MM.1S (cell line): Measurements from ENCODE around the gene RBM25.

Experiments used
- DNase-seq: peaks from one replicate; pipeline ENCODE4 v3.0.0-alpha.2; 2015
- H2AFZ ChIP-seq: fragments of 300-600 bp; sonication (generic); 2 replicates; pipeline ENCODE4 v1.6.0; 2016; ENCODE audit warnings: antibody characterized with exemption, low read length
- H3F3A ChIP-seq: fragments of 300-600 bp; sonication (generic); 2 replicates; pipeline ENCODE4 v1.6.1; 2016; ENCODE audit warnings: mild to moderate bottlenecking, antibody characterized with exemption, low read length, moderate library complexity, mixed read lengths; ENCODE audit not compliant: insufficient read depth
- H3K27ac ChIP-seq: fragments of 300-600 bp; sonication (generic); 2 replicates; pipeline ENCODE4 v1.5.1; 2016; ENCODE audit warnings: mild to moderate bottlenecking, low read length
- H3K27me3 ChIP-seq: fragments of 300-600 bp; sonication (generic); replicated peaks from 2 replicates; pipeline ENCODE4 v1.6.0; 2016; ENCODE audit warnings: low read length; ENCODE audit not compliant: insufficient read depth
- H3K36me3 ChIP-seq: fragments of 300-600 bp; sonication (generic); replicated peaks from 2 replicates; pipeline ENCODE4 v1.6.1; 2016; ENCODE audit warnings: mild to moderate bottlenecking, low read length, mixed read lengths; ENCODE audit not compliant: insufficient read depth
- H3K4me1 ChIP-seq: fragments of 300-600 bp; sonication (generic); 2 replicates; pipeline ENCODE4 v1.6.1; 2016; ENCODE audit warnings: low read length, mixed read lengths
- H3K4me2 ChIP-seq: fragments of 300-600 bp; sonication (generic); 2 replicates; pipeline ENCODE4 v1.6.0; 2016; ENCODE audit warnings: low read depth, low read length
- H3K4me3 ChIP-seq: fragments of 300-600 bp; sonication (generic); 2 replicates; pipeline ENCODE4 v1.5.1; 2016; ENCODE audit warnings: low read length, mixed read lengths
- H3K79me2 ChIP-seq: fragments of 300-600 bp; sonication (generic); 2 replicates; pipeline ENCODE4 v1.6.1; 2016; ENCODE audit warnings: mixed run types, low read length, mixed read lengths
- H3K9ac ChIP-seq: fragments of 300-600 bp; sonication (generic); 2 replicates; pipeline ENCODE4 v1.6.1; 2016; ENCODE audit warnings: low read length, mixed read lengths
- H3K9me2 ChIP-seq: fragments of 300-600 bp; sonication (generic); replicated peaks from 2 replicates; pipeline ENCODE4 v1.6.1; 2016; ENCODE audit warnings: mild to moderate bottlenecking, low read length, mixed read lengths; ENCODE audit not compliant: insufficient read depth
- H3K9me3 ChIP-seq: fragments of 300-600 bp; sonication (generic); replicated peaks from 2 replicates; pipeline ENCODE4 v1.6.1; 2016; ENCODE audit warnings: mild to moderate bottlenecking, low read length, mixed read lengths; ENCODE audit not compliant: insufficient read depth
- H4K20me1 ChIP-seq: fragments of 300-600 bp; sonication (generic); 2 replicates; pipeline ENCODE4 v1.6.1; 2016; ENCODE audit warnings: mild to moderate bottlenecking, low read length, moderate library complexity, mixed read lengths; ENCODE audit not compliant: insufficient read depth
- CTCF ChIP-seq: fragments of 300-600 bp; sonication (generic); IDR thresholded peaks from 2 replicates; pipeline ENCODE4 v1.5.1; 2016; ENCODE audit warnings: antibody characterized with exemption, low read length, mixed read lengths
- EZH2 ChIP-seq: fragments of 300-600 bp; sonication (generic); optimal IDR thresholded peaks from 2 replicates; pipeline ENCODE3; 2017; ENCODE audit warnings: low read depth, mild to moderate bottlenecking, antibody characterized with exemption, low read length, mixed read lengths
- EZH2phosphoT487 ChIP-seq: fragments of 300-600 bp; sonication (generic); IDR thresholded peaks from 2 replicates; pipeline ENCODE4 v1.6.1; 2018; ENCODE audit warnings: antibody characterized with exemption, low read length

The RBM25 gene

GRCh38 chr14:73124180-73124894, 66.0 kb downstream of the RBM25 start:
- TF ChIP-seq EZH2phosphoT487, result no peak
- no peak for TF ChIP-seq EZH2
- no peak for TF ChIP-seq CTCF
- Histone ChIP-seq H3K9ac (no peak overlapping the region), H3F3A (no peaks in the 10 kb centered on the region), H3K9me3 (no peaks in the 10 kb centered on the region), H4K20me1 (no peaks in the 10 kb centered on the region), H3K27me3 (no peaks in the 10 kb centered on the region), H3K4me1 (no peaks in the 10 kb centered on the region), H3K9me2 (no peaks in the 10 kb centered on the region), H3K36me3 (no peaks in the 10 kb centered on the region), H3K4me2 (no peak overlapping the region), H3K27ac (no peak overlapping the region), H2AFZ (no peak overlapping the region), H3K4me3 (no peak overlapping the region), H3K79me2 (no peaks in the 10 kb centered on the region)
- no peak for DNase-seq

- Histone ChIP-seq H3K9ac (no peak overlapping the region), H2AFZ (no peak overlapping the region), H3K4me3 (no peak overlapping the region), H3K27me3 (no peaks in the 10 kb centered on the region), H3F3A (no peaks in the 10 kb centered on the region), H3K9me2 (no peaks in the 10 kb centered on the region), H3K79me2 (no peaks in the 10 kb centered on the region), H4K20me1 (no peaks in the 10 kb centered on the region), H3K9me3 (no peaks in the 10 kb centered on the region), H3K4me1 (no peaks in the 10 kb centered on the region), H3K36me3 (no peaks in the 10 kb centered on the region), H3K27ac (no peak overlapping the region), H3K4me2 (no peak overlapping the region)
- no peak for DNase-seq
- TF ChIP-seq EZH2phosphoT487 (no peak), CTCF (no peak), EZH2 (no peak)
Observed at GRCh38 chr14:73125169-73125588, 66.8 kb downstream of the RBM25 start.

- no peaks in the 10 kb centered on the region for H4K20me1 ChIP-seq
- H2AFZ ChIP-seq, result no peak overlapping the region
- H3K4me2 ChIP-seq, result no peak overlapping the region
- no peaks in the 10 kb centered on the region for H3F3A ChIP-seq
- TF ChIP-seq CTCF (no peak), EZH2phosphoT487 (no peak), EZH2 (no peak)
- H3K27ac ChIP-seq, result no peak overlapping the region
- no peaks in the 10 kb centered on the region for H3K9me2 ChIP-seq
- no peak for DNase-seq
- H3K79me2 ChIP-seq, result no peaks in the 10 kb centered on the region
- no peak overlapping the region for H3K9ac ChIP-seq
- H3K4me3 ChIP-seq, result no peak overlapping the region
- H3K36me3 ChIP-seq, result no peaks in the 10 kb centered on the region
- no peaks in the 10 kb centered on the region for H3K27me3 ChIP-seq
- no peaks in the 10 kb centered on the region for H3K9me3 ChIP-seq
- H3K4me1 ChIP-seq, result no peaks in the 10 kb centered on the region
Observed at GRCh38 chr14:73125746-73126145, 67.4 kb downstream of the RBM25 start.
